GM21423 (cell line): ENCODE data around the gene PPP1R15A.
"Not testable (repeated sequence)": the region's sequence is repeated elsewhere in the genome, so short reads cannot be mapped to it uniquely, and the experiment has no call there.

Experiments used
- ATAC-seq: cut with Tn5 transposase; IDR thresholded peaks from one replicate; pipeline ENCODE4 v1.9.1; 2021; ENCODE audit warnings: mild to moderate bottlenecking, moderate library complexity; ENCODE audit not compliant: unreplicated experiment

Gene PPP1R15A

DNA sequence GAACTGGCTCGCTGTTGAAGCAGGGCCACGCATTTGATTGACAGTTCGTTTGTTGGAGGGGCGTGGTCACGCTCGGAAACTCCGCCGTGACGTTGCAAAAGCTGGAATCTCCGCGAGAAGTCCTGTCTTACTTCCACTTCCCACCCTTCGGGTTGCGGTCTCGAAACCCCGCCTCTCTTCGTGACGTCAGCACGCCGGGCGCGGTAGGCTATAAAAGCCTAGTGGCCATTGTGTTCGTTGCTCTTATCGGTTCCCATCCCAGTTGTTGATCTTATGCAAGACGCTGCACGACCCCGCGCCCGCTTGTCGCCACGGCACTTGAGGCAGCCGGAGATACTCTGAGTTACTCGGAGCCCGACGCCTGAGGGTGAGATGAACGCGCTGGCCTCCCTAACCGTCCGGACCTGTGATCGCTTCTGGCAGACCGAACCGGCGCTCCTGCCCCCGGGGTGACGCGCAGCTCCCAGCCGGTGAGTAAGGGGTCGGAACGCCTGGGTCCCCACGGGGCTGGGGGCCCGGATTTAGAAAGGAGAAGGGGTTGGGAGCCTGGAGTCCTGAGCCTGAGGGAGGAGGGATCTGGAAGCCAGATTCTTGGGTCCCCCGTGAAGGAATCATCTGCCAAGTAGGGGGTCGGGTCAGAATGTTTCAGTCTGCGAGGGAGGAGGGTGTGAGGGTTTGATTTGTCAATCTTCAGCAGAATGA is at the start of gene PPP1R15A:
Gene PPP1R15A, plus strand, starts transcription at position 240 of the 702 bp plus-strand sequence. CDS start 813 bp downstream, outside the sequence.
- ATAC-seq, result peak; percentile 39

DNA sequence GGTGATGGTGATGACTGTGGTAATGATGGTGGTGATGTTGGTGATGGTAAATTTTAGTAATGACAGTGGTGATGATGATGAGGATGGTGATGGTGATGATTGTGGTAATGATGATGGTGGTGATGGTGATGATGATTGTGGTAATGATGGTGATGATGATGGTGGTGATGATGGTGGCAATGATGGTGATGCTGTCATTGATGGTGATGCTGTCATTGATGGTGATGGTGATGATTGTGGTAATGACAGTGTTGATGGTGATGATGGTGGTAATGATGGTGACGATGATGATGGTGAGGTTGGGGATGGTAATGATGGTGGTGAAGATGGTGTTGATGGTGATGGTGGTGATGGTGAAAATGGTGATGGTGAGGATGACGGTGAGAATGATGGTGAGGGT is 49.7 kb upstream of the PPP1R15A start:
- ATAC-seq, result no peak

DNA sequence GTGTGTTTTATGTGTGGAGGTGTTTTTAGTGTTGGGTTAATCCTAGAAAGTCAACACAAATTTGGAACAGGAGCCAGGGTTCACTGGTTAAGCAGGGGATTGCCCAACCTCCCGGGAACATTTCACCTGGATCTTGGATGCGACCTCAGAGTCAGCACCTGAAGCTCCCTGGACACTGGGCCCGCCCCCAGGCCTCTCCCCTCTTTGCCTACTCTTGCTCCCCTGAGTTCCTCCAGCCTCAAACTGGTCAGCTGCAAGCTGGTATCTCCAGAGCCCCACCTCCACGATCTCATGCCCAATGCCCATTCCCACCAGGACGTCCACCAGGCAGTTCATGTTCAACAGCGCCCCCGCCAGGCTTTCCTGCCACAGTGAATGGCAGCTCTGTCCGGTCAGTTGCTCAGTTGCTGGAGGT is 45.6 kb upstream of the PPP1R15A start:
- ATAC-seq, result no peak

DNA sequence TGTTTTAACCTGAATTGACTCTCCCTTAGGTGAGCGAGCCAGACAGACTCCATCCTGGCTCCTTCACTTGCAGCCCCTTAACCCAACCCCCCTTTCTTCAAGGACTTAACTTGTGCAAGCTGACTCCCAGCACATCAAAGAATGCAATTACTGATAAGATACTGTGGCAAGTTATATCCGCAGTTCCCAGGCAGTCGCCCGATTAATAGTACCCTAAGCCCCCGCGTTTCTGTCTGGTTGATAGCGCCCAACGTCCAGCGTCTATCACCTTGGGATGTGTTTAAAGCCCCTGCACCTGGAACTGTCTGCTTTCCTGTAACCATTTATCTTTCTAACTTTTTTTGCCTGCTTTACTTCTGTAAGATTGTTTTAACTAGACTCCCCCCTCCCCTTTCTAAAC is 42.1 kb upstream of the PPP1R15A start:
- ATAC-seq, result no peak

DNA sequence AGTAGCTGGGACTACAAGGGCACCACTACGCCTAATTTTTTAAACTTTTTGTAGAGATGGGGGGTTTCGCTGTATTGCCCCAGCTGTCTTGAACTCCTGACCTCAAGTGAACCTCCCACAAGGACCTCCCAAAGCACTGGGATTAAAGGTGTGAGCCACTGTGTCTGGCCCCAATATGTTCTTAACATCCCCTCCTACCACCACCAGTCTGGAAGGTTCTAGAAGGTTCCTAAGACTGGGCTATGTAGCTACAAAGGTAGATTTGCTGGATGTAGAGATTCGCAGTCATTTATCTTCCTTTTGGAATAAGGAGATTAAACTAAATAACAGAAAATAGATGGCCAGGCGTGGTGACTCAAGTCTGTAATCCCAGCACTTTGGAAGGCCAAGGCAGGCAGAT is 41.3 kb upstream of the PPP1R15A start:
- ATAC-seq, result no peak

DNA sequence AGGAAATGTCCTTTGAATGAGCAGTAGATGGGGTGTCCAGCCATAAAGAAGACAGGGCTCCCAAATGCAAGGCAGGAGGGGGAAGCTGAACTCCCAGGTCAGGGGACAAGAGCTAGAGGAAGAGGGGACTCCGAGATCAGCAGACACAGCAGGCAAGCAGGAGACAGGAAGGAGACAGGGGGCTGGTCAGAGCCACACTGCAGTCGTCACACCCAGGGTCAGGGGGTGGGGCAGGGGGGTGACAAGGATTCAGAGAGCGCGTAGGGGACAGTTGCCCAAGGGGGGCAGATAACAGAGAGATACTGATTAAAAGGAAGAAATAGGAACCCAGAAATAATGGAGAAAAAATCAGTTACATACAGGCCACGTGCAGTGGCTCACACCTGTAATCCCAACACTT is 39.2 kb upstream of the PPP1R15A start:
- ATAC-seq, result no peak

DNA sequence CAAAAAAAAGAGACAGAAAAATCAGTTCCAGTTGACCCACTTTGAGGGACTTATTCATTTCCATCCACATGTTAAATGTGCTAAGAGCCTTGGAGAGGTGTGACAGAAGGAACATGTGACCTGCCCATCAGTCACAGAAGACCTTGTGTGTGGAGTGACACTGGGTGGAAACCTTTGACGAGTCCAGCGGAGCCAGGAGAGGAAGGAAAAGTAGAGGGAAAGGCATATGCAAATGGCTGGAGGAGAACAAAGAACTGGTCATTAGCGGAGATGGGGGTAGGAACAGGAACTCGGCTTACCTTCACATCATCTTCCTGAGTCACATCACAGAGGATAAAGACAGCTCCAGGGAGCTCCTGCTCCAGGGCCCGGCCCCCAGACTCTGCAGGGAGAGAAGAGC is 38.2 kb upstream of the PPP1R15A start:
- no peak for ATAC-seq

DNA sequence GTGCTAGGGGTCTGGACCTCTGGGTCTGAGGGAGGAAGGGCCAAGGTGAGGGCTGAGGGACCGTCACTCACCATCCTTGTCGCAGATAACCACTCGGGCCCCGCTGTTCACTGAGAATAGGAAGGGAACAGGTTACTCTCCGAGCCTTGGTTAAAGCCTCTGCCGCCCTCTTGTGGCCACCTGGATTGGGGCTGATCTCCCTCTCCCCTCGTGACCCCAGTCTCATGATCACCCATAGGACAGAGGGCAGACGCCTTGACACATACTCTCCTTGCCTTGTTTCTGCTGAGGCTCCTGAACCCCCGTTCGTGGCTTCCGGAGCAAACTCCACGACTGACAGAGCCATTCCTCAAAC is 36.5 kb upstream of the PPP1R15A start:
- ATAC-seq, result peak; percentile 72

DNA sequence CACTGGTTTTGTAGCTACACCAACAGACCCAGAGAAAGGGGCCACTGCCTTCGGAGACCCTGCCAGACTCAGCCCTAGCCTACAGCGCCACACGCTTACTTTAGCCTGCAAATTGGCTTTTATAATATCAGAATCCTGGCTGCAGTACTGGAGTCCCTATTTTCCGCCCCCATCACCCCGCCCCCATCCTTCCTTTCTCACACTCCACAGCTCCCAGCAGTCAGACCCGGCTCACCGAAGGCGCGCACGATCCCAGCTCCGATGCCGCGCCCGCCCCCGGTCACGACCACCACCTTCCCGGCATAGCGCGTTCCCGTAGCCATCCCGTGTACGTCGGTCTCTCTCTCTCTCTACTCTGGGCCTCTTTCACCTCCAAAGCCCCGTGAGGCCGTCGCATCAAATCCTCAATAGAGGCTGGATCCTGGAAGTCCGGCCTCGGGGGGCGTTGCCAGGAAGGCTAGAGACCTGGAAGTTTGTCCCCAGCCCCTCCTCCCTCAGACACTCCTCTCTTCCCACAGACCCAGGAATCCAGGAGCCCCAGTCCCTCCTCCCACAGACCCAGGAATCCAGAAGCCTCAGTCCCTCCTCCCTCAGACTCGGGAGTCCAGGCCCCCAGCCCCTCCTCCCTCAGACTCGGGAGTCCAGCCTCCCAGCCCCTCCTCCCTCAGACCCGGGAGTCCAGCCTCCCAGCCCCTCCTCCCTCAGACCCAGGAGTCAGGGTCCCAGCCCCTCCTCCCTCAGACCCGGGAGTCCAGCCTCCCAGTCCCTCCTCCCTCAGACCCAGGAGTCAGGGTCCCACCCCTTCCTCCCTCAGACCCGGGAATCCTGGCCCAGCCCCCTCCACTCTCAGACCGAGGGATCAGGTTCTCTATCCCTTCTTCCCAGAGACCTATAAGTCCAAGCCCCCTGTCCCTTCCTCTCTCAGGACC is 35.9 kb upstream of the PPP1R15A start, which contains the start of gene HSD17B14:
Gene HSD17B14, minus strand, starts transcription at position 403 of the 929 bp plus-strand sequence. Its CDS starts 80 bp downstream, at position 323.
- ATAC-seq, result no peak

DNA sequence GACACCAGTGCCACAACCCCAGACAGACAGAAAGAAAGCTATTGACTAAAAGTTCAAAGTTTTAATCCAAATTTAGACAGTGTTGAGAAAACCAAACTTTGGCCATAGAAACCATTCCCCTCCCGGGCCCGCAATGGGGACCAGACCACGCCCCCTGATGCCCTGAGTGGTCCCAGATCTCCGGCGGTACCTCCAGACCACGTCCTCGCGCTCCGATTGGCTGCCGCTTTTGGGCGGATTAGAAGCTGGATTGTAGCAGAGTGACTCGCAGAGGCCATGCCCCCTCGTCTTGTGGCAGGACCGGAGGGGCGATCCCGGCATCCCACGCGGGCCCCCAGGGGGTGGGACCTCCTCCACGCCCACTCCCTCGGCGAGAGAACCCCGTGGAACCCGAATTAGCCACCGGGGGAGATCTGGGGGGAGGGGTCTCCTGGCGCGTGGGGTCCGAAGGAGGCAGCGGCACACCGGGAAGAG is 35.1 kb upstream of the PPP1R15A start:
- ATAC-seq, result peak; percentile 55

DNA sequence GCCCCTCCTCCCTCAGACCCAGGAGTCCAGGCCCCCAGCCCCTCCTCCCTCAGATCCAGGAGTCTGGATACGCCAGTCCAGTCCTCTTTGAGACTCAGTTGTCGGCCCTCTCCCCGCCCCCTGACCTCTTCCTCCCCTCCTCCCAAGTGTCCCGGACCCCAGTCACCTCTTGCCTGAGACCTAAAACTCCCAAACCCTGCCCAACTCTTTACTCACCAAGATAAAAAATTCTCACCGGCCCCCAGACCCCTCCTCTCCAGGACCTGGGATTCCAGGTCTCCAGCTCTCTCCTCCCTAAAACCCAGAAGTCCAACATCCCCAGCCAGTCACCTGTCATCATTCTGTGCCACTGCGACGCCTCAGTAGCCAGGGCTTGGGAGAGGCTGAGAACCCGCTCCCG is 34.5 kb upstream of the PPP1R15A start:
- ATAC-seq, result no peak

DNA sequence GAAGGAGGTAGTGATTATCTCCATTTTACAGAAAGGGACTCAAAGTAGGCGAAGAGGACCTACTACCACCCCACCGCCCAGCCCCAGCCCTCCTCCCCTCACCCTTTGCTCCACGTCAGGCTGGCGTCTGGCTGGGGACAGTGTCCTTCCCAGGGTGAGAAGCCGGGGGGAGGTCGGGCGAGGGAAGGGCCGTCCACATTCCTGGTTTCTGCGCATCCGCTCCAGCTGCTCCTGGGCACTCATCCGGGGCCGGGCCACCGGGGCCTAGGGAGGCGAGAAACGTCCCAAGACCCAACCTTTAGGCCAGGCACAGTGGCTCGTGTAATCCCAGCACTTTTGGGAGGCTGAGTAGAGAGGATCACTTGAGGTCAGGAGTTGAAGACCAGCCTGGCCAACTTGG is 31.2 kb upstream of the PPP1R15A start:
- no peak for ATAC-seq

DNA sequence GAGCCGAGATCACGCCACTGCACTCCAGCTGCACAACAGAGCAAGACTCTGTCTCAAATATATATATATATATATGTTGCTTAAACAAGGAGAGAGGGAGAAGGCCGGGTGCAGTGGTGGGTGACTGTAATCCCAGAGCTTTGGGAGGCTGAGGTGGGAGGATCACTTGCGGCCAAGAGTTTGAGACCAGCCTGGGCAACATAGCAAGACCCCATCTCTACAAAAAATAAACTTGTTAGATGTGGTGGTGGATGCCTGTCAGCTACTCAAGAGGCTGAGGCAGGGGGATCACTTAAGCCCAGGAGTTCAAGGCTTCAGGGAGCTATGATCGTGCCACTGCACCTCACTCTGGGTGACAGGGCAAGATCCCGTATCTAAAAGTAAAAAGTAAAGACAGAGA is 30.6 kb upstream of the PPP1R15A start:
- no peak for ATAC-seq

DNA sequence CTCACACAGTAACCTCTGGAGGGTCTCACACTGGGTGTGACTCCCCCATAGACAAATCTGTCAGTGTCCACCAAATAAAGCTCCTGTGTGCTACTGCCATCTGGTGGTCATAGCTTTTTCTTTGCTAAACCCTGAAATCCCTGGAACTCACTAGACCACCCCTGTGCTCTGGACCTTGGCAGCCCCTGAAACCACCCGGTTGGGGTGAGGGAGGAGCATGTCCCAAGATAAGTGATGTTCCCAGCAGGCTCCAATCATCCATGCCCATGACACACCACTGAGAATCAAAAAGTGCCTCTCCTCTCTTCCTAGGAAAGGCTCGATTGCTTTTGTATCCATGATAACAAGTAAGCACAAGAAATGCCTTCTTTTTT is 29.4 kb upstream of the PPP1R15A start:
- ATAC-seq, result no peak

DNA sequence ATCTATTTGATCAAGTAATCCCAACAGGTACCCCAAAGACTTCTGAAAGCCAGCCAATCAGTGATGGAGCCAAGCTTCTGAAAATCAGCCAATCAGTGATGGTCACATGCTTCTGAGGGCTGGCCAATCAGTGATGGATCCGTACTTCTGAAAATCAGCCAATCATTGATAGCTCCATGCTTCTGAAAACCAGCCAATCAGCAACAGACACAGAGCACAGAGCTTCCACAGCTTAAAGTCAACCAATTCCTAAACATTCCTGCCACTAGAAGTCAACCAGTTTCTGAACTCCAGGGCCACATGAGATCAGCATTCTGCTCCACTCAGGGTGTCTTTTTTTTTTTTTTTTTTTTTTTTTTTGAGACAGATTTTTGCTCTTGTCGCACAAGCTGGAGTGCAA is 27.7 kb upstream of the PPP1R15A start:
- no peak for ATAC-seq

DNA sequence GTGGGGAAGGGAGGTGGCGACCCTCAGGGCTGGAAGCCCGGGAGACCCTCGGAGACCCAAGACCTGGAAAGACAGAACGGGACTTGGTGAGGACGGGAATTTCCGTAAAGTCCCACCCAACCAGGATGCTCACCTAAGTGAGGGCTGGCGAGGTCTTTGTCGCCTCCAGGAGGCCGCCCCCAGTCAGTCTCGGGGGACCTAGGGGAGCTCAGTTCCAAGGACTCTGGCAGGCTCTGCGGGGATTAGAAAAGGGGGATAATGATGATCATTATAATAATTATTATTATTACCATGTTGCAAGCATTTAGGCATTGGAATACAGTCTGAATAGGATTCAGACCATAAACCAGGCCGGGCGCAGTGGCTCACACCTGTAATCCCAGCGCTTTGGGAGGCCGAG is 26.8 kb upstream of the PPP1R15A start:
- no peak for ATAC-seq

DNA sequence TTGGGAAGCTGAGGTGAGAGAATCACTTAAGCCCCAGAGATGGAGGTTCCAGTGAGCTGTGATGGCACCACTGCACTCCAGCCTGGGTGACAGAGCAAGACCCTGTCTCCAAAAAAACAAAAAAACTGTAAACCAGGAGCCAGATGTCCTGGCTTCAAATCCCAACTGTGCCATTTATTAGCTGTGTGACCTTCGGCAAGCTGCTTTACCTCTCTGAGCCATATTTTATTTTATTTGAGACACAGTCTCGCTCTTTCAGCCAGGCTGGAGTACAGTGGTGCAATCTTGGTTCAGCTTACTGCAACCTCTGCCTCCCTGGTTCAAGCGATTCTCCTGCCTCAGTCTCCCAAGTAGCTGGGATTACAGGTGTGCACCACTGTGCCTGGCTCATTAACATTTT is 25.6 kb upstream of the PPP1R15A start:
- ATAC-seq, result not testable (repeated sequence)

DNA sequence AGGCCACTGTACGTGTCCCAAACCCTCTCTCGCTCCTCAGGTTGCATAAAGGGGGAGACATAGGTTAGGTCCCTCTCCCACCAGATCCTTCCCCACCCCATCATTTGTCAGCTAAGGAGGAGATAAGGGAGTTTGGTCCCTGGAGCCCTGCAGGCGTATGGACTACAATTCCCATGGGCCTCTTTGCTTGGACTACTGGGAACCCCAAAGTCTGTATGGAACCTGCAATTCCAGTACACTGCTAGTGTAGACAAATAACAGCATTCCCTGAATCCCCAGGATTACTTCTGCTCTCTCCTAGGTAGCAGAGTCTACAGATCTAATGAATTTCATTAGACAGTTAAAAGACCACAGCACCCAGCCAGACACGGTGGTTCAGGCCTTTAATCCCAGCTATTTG is 19.9 kb upstream of the PPP1R15A start:
- no peak for ATAC-seq

DNA sequence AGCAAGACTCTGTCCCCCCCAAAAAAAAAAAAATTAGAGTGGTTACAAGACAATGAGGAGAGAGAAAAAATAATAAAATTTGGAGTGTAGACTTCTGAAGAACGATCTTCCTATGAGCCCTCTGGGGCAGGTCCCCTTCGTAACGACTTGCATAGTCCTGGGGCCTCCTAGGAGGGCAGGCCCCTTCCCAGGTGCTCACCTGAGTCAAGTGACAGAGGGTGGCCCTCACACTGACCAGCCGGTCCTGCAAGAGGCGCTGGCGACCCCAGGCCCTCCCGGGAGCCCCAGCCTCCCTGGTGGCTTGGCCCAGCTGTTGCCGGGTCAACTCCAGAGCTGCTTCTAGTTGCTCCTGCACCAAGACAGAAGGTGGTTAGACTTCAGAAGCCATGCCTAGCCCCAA is 18.7 kb upstream of the PPP1R15A start:
- no peak for ATAC-seq

DNA sequence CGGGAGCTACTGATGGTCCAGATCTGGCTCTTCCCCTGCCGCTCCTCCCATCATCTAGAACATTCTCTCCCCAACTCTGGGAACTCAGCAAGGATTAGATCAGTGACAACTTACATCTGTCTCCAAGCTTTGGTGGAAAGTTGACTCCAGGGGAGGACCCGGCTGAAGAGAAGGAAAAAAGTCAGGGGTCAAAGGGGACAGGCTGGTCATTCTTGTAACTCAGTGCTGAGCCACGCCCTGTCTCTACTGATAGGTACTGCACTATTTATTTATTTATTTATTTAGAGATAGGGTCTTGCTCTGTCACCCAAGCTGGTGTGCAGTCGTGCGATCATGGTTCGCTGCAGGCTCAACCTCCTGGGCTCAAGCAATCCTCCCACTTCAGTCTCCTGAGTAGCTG is 18.1 kb upstream of the PPP1R15A start:
- ATAC-seq, result no peak

DNA sequence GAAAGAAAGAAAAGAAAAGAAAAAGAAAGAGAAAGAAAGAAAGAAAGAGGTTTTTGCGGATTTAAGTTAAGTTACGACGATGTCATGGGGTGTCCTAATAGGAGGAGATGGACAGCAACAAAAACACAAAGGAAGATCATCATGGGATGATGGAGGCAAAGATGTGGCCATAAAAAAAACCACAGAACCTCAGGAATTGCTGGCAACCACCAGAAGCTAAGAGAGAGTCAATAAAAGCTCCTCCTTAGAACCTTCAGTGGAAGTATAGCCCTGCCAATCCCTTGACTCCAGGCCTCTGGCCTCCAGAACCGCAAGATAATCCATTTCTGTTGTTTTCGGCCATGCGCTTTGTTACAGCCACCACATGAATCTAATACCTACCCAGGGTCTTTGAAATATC is 15.3 kb upstream of the PPP1R15A start:
- ATAC-seq, result no peak
